ENCODE measurements around the gene GUK1. TPM values are rescaled to one million over a fixed set of nuclear protein-coding genes. Genes with fewer than 3 reads are reported as not detected.
A peak's percentile ranks its signal among the peaks of the same experiment; 100 is the strongest.

GUK1 gene
- total RNA-seq, 1 donor from 2014 or later: 115 TPM

DNA sequence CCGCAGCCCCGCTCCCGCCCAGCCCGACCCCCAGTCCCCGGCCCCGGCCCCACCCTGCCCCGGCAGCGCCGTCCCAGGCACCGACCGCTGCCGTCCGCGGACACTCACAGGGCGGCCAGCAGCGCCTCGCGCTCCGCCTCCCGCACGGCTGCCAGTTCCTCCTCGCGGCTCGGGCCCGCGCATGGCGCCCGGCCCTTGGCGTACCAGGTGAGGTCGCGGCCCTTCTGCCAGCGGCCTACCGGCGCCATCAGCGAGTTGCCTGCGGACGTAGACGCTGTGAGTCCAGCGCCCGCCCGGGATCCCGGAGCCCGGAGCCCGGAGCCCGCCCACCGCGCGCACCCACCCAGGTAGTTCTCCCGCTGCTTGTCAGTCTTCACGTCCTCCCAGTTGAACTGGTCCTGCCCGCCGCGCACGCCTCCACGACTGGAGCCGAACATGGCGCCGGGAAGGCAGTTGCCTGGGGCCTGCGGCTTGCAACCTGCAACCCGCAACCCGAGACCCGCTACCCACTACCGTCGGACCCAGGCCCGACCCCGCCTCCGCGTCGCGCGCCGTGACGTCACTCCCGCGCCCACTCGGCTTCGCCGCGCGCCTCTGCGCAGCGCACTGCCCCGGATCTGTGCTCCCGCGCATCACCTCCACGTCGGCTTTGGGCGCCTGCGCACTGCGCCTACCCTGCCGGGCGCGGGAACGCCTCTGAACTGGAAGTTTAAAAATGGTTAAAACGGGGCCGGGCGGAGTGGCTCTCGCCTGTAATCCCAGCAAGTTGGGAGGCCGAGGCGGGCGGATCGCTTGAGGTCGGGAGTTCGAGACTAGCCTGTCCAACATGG lies 37.1 kb upstream of the GUK1 start, which contains the start of gene C1orf35:
Gene C1orf35 (minus strand): TSS at position 535 of the 830 bp plus-strand sequence. CDS start 98 bp downstream, at position 437.
- Mint-ChIP-seq H3K36me3 (ENCODE audit: low read depth) (peaks cover 10% of the 10 kb centered on the region), H3K4me1 (peaks cover 22% of the 10 kb centered on the region), H3K9me3 (no peaks in the 10 kb centered on the region), H3K27me3 (ENCODE audit: low read depth) (peaks cover 4% of the 10 kb centered on the region), H3K4me3 (peak within 1 kb of the TSS; percentile 93), H3K27ac (ENCODE audit: unreplicated experiment) (peak within 1 kb of the TSS; percentile 97)
- TF ChIP-seq, protein P1, sequence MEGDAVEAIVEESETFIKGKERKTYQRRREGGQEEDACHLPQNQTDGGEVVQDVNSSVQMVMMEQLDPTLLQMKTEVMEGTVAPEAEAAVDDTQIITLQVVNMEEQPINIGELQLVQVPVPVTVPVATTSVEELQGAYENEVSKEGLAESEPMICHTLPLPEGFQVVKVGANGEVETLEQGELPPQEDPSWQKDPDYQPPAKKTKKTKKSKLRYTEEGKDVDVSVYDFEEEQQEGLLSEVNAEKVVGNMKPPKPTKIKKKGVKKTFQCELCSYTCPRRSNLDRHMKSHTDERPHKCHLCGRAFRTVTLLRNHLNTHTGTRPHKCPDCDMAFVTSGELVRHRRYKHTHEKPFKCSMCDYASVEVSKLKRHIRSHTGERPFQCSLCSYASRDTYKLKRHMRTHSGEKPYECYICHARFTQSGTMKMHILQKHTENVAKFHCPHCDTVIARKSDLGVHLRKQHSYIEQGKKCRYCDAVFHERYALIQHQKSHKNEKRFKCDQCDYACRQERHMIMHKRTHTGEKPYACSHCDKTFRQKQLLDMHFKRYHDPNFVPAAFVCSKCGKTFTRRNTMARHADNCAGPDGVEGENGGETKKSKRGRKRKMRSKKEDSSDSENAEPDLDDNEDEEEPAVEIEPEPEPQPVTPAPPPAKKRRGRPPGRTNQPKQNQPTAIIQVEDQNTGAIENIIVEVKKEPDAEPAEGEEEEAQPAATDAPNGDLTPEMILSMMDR (conservative IDR thresholded peaks at IDR 0.05): no peak
- peak; percentile 94 for DNase-seq (ENCODE audit: low read depth, low spot score)

DNA sequence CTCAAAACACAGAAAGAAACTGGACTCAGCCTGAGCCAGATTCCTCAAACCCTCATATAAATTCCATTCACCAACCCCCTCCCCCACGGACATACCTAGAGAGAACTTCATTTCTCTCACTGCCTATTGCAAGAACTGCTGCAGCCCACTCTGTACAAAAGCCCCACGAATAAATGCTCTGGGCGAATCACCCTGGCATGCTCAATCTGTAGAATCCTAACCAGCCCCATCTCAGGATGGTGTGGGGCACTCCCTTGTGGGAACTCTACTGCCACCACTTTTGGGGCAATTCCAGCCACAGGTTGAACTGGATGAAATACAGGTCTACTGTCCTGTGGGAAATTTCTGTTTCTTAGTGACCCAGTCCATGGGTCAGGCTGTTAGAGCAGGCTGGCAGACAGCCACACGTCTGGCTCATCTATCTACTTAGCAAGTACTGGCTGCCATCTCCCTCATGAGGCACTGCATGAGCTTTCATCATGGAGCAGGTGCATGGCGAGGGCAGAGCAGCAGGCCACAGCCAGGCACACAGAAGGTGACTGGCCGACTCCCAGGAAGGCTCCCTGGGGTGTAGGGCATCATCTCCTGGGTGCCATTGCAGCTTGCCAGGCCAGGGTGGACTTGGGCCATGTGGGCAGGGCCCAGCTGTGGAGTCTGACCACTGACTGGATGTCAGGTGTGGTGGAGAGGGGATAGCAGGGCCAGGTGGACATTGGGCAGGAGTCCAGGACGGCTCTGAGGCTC lies 35.4 kb upstream of the GUK1 start:
- H3K4me1 Mint-ChIP-seq: peaks cover 36% of the 10 kb centered on the region
- no peak for DNase-seq (ENCODE audit: low read depth, low spot score)
- no peak overlapping the region for H3K27ac Mint-ChIP-seq (ENCODE audit: unreplicated experiment)
- TF ChIP-seq, protein P1 (conservative IDR thresholded peaks at IDR 0.05): no peak
- peak overlapping the region; percentile 93 for H3K4me3 Mint-ChIP-seq
- no peaks in the 10 kb centered on the region for H3K9me3 Mint-ChIP-seq
- peaks cover 8% of the 10 kb centered on the region for H3K27me3 Mint-ChIP-seq (ENCODE audit: low read depth)
- H3K36me3 Mint-ChIP-seq (ENCODE audit: low read depth): peaks cover 3% of the 10 kb centered on the region

DNA sequence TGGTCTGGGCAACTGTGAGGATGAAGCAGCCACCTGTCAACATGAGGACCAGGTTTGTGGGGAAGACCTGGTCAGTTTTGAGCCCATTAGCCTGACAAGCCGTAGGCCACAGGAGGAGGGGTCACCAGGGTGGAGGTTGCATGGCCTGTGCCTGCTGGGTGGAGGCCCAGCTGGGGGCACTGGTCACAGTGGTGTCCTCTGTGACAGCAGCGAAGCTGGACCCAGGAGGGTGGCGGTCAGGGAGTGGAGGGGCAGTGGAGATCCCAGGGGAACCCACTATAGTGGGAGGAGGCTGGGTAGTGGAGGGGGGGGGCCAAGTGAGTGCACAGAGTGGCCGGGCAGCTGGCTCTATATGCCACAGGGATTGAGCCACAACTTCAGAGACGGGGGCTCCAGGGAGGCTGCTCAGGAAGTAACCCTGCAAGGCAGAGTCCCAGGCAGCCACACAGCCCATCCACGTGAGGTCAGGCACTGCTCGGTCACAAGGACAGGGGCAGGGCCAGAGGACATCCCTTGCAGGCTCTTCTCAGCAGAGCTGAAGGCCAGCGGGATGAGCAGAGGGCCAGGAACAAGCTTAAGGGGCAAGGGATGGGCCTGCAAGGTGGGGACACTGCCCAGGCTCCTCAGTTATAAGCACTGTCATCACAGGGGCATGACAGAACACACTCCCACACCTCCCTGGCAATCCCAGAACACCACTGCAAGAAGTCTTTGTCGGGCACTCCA lies 34.6 kb upstream of the GUK1 start:
- H3K27ac Mint-ChIP-seq (ENCODE audit: unreplicated experiment): no peak overlapping the region
- H3K36me3 Mint-ChIP-seq (ENCODE audit: low read depth): peaks cover 3% of the 10 kb centered on the region
- H3K4me3 Mint-ChIP-seq: peak overlapping the region; percentile 78
- TF ChIP-seq, protein P1 (conservative IDR thresholded peaks at IDR 0.05): no peak
- no peak for DNase-seq (ENCODE audit: low read depth, low spot score)
- H3K4me1 Mint-ChIP-seq: peaks cover 41% of the 10 kb centered on the region
- no peaks in the 10 kb centered on the region for H3K9me3 Mint-ChIP-seq
- peaks cover 14% of the 10 kb centered on the region for H3K27me3 Mint-ChIP-seq (ENCODE audit: low read depth)

DNA sequence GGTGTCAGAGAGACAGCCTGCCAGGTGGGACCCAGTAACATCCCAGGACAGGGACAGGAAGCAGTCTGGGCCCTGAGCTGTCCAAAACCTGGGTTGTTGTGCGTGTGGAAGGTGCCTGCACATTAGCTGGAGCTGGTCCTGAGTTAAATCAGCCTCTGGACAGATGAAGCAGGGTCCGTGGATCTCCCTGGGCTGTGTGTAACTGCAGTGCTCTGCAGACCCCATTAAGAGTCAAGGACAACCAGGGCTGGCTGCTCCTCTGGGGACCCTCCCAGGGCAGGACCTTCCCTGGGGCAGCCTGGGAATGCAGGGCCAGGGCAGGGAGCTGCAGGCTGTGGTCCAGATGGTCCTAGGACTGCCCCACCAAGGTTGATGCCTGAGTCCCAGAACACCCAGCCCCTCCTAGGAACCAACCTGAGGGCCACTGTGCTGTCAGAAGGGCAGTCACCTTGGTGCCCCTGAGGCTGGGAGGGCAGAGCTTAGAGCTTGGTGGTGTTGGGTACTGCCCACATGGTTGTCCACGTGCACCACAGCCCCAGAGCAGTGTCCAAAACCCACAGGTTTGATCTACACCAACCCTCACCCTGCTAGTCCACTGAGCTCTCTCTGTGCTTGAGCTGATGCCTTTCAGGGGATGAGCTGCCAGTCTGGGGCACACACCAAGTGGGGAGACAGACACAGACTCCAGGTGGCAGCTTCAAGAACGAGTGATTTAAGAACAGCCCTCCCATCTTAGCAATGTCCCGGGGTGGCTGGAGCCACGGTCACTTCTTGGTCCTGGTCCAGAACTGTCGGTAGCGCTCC lies 33.9 kb upstream of the GUK1 start:
- no peak for DNase-seq (ENCODE audit: low read depth, low spot score)
- H3K9me3 Mint-ChIP-seq: no peaks in the 10 kb centered on the region
- H3K4me1 Mint-ChIP-seq: peaks cover 40% of the 10 kb centered on the region
- peaks cover 3% of the 10 kb centered on the region for H3K36me3 Mint-ChIP-seq (ENCODE audit: low read depth)
- H3K4me3 Mint-ChIP-seq: peak overlapping the region; percentile 78
- H3K27me3 Mint-ChIP-seq (ENCODE audit: low read depth): peaks cover 16% of the 10 kb centered on the region
- no peak overlapping the region for H3K27ac Mint-ChIP-seq (ENCODE audit: unreplicated experiment)
- TF ChIP-seq, protein P1 (conservative IDR thresholded peaks at IDR 0.05): no peak

DNA sequence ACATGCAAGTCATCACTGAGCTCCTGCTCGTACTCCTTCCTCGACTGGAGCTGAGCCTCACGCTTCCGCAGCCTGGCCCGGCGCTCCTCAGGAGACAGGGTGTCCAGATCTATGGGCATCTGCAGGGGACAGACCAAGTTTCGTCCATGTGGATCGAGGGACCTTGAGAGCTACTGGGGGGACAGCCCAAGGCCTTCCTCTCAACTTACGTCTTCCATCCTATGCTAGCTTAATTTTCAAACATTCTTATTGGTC lies 33.4 kb upstream of the GUK1 start:
- DNase-seq (ENCODE audit: low read depth, low spot score): no peak
- TF ChIP-seq, protein P1 (conservative IDR thresholded peaks at IDR 0.05): no peak
- Mint-ChIP-seq H3K9me3 (no peaks in the 10 kb centered on the region), H3K27me3 (ENCODE audit: low read depth) (peaks cover 16% of the 10 kb centered on the region), H3K4me3 (peak overlapping the region; percentile 78), H3K36me3 (ENCODE audit: low read depth) (peaks cover 3% of the 10 kb centered on the region), H3K27ac (ENCODE audit: unreplicated experiment) (no peak overlapping the region), H3K4me1 (peaks cover 35% of the 10 kb centered on the region)
